GM23248 (cell line): ENCODE measurements around the gene SLC4A4.

Source experiments
- EZH2 ChIP-seq: fragments of 200-600 bp; sonication (generic); IDR thresholded peaks from 2 replicates; pipeline ENCODE4 v1.6.1; 2018; ENCODE audit warnings: antibody characterized with exemption, mild to moderate bottlenecking; ENCODE audit not compliant: insufficient read depth, poor library complexity, severe bottlenecking
- EZH2phosphoT487 ChIP-seq: fragments of 200-600 bp; sonication (generic); IDR thresholded peaks from 2 replicates; pipeline ENCODE4 v1.6.1; 2018; ENCODE audit warnings: antibody characterized with exemption, moderate library complexity, mild to moderate bottlenecking, low read depth; ENCODE audit not compliant: insufficient read depth

- TF ChIP-seq EZH2phosphoT487 = no peak
- TF ChIP-seq EZH2 = no peak
Observed at GRCh38 chr4:71501992-71502391, 163.2 kb downstream of the SLC4A4 start.
